Left lung (tissue), 10 donors: ENCODE results near the gene TYRP1. TPM values are rescaled to one million over a fixed set of nuclear protein-coding genes. Genes with fewer than 3 reads are reported as not detected.

Experiments used
- ATAC-seq: fragments of 200-7000 bp; cut with Tn5 transposase; one replicate; pipeline ENCODE4 v1.9.1; 2020; ENCODE audit warnings: moderate library complexity
- DNase-seq, 4 donors: peaks; one replicate each; pipeline ENCODE4 v3.0.0-alpha.2; 2013 to 2020
- H3K27ac ChIP-seq, 2 donors: fragments of 200-600 bp; sonication (generic) in 1 of 2; one replicate each; pipeline versions ENCODE4 v1.5.0 to v1.8.0; 2020 to 2021
- H3K27me3 ChIP-seq, 2 donors: fragments of 200-600 bp; sonication (generic) in 1 of 2; one replicate each; pipeline versions ENCODE4 v1.5.0 to v1.8.0; 2020 to 2021
- H3K36me3 ChIP-seq, 2 donors: fragments of 200-600 bp; sonication (generic) in 1 of 2; one replicate each; pipeline versions ENCODE4 v1.5.0 to v1.8.0; 2020 to 2021
- H3K4me1 ChIP-seq, 2 donors: fragments of 200-600 bp; one replicate each; pipeline ENCODE4 v1.8.0; 2021
- H3K4me3 ChIP-seq, 2 donors: fragments of 200-600 bp; sonication (generic) in 1 of 2; one replicate each; pipeline versions ENCODE4 v1.5.0 to v1.8.0; 2020 to 2021; ENCODE audit warnings: mild to moderate bottlenecking in 1 of 2
- H3K9me3 ChIP-seq, 2 donors: fragments of 200-600 bp; sonication (generic) in 1 of 2; one replicate each; pipeline versions ENCODE4 v1.5.0 to v1.8.0; 2020 to 2021
- intact Hi-C, 2 donors: fragments of 100-400 bp; cut with DNase I; formaldehyde crosslinking; loops; one replicate each; pipeline versions ENCODE4 v1.11.2 to v1.14.2; 2022
- polyA plus RNA-seq, 6 donors: library from polyadenylated mRNA; unstranded; fragments of 120-200 nt; gene quantifications; one replicate each; pipeline ENCODE4 v1.2.1, GENCODE V29; 2013; ENCODE audit not compliant: insufficient read length in 6 of 6
- total RNA-seq, 2 donors: library from RNA; stranded (reverse); fragmentation: NEBNext Ultra II Directional; extraction: Animal tissue kit (Norgen Biotek cat#: 25700); gene quantifications; one replicate each; pipeline ENCODE4 v1.2.1, GENCODE V29; 2021
- TF ChIP-seq, protein P1 (sequence below), 2 donors: fragments of 200-600 bp; sonication (generic) in 1 of 2; IDR thresholded peaks; one replicate each; pipeline versions ENCODE4 v1.5.0 to v1.8.0; 2021; ENCODE audit warnings: antibody characterized with exemption in 2 of 2
- donor health status: DM: no; HTN: yes; CAD: no.
- donor health status: DM: no; HTN: no; CAD: no.

The TYRP1 gene
- total and polyA plus RNA-seq, 8 donors: 3.1 to 10.9 (median 8.0) TPM

- no peaks in the 10 kb centered on the region for H3K4me1 ChIP-seq
- TF ChIP-seq, protein P1, sequence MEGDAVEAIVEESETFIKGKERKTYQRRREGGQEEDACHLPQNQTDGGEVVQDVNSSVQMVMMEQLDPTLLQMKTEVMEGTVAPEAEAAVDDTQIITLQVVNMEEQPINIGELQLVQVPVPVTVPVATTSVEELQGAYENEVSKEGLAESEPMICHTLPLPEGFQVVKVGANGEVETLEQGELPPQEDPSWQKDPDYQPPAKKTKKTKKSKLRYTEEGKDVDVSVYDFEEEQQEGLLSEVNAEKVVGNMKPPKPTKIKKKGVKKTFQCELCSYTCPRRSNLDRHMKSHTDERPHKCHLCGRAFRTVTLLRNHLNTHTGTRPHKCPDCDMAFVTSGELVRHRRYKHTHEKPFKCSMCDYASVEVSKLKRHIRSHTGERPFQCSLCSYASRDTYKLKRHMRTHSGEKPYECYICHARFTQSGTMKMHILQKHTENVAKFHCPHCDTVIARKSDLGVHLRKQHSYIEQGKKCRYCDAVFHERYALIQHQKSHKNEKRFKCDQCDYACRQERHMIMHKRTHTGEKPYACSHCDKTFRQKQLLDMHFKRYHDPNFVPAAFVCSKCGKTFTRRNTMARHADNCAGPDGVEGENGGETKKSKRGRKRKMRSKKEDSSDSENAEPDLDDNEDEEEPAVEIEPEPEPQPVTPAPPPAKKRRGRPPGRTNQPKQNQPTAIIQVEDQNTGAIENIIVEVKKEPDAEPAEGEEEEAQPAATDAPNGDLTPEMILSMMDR (IDR thresholded peaks at IDR 0.05): no peak
- no peak overlapping the region for H3K27ac ChIP-seq
- H3K9me3 ChIP-seq: no peaks in the 10 kb centered on the region
- intact Hi-C loops: no loop called here
- ATAC-seq (no peak), DNase-seq (no peak)
- H3K27me3 ChIP-seq: no peaks in the 10 kb centered on the region
- H3K4me3 ChIP-seq: no peak overlapping the region
- H3K36me3 ChIP-seq: no peaks in the 10 kb centered on the region
Measured at GRCh38 chr9:12708562-12709298, 15.5 kb downstream of the TYRP1 start.

DNA sequence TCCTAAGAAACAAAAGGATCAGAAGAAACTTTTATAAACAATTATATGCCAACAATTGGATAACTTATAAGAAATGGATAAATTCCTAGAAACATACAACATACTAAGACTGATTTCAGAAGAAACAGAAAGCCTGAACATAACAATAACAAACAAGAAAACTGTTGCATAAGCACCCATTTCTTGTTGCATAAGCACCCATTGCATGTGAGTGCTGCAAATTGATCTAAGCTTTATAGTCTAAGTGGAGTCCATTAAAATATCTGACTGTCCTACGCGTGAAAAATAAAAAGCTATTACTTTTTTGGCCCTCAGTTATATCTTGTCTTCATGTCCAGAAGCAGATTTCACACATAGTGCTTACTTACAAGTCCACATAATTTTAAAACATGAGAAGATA lies 19.3 kb downstream of the TYRP1 start:
- Histone ChIP-seq H3K27me3 (no peaks in the 10 kb centered on the region), H3K36me3 (no peaks in the 10 kb centered on the region), H3K9me3 (no peaks in the 10 kb centered on the region), H3K27ac (no peak overlapping the region), H3K4me3 (no peak overlapping the region), H3K4me1 (no peaks in the 10 kb centered on the region)
- TF ChIP-seq, protein P1 (IDR thresholded peaks at IDR 0.05): no peak
- intact Hi-C loops: no loop called here
- no peak for ATAC-seq
- DNase-seq: no peak

DNA sequence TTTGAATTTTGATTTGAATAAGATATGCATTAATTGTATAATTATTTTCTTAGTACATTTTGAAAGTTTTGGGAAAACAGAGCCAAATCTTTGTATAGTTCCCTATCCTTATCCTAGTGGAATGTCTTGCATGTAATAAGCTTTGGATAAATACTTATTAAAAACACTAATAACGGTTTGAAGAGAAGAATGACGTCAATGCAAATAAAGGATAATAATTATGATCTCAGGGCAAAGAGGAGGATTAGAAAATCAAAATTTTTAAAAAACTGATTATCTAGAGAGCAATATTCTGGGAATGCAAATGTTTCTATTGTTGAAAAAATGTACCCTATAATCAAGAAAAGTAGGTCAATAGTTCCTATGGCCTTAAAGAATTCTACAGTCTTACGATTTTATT lies 22.1 kb downstream of the TYRP1 start:
- no peak for DNase-seq
- Histone ChIP-seq H3K27ac (no peak overlapping the region), H3K4me3 (no peak overlapping the region), H3K36me3 (no peaks in the 10 kb centered on the region), H3K9me3 (no peaks in the 10 kb centered on the region), H3K27me3 (no peaks in the 10 kb centered on the region), H3K4me1 (no peaks in the 10 kb centered on the region)
- ATAC-seq: no peak
- intact Hi-C loops: no loop called here
- TF ChIP-seq, protein P1 (IDR thresholded peaks at IDR 0.05): no peak

DNA sequence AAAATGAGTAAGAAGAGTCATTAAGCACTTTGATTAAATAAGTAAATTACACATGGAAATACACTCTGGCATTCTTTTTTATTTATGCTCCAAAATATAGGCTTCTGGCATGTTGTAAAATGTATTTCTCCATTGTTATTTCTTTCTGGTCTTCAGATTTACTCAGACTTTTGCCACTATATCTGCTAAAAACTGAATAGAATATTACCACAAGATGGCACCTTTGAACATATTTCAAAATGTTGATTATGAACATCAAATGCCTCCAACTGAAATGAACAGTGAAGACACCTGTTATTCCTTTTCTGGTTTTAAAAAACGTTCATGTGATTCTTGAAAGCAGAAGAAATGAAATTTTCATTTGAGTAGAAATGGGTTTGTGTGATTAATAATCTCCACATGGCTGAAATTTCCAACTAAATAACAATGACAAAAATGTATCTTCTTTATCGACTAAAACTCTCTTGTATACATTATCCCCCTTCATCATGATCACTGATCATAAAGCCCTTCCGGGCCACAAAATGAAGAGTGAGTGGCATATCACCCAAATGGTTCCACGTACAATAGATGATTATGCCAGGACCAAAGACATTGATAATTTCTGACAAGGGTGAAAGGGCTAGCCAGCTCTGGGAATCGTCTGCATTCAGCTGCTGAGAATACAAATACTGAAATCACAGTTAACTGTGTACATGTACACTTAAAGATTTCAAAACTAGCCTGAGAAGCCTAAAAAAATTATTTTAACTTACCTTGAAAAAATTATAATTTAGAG lies 23.8 kb downstream of the TYRP1 start:
- H3K4me1 ChIP-seq: no peaks in the 10 kb centered on the region
- no peaks in the 10 kb centered on the region for H3K9me3 ChIP-seq
- no peak overlapping the region for H3K4me3 ChIP-seq
- H3K36me3 ChIP-seq: no peaks in the 10 kb centered on the region
- intact Hi-C loops: no loop called here
- H3K27ac ChIP-seq: no peak overlapping the region
- TF ChIP-seq, protein P1 (IDR thresholded peaks at IDR 0.05): no peak
- no peaks in the 10 kb centered on the region for H3K27me3 ChIP-seq
- DNase-seq: no peak
- ATAC-seq: no peak

- DNase-seq: no peak
- Histone ChIP-seq H3K4me3 (no peak overlapping the region), H3K27ac (no peak overlapping the region), H3K9me3 (no peaks in the 10 kb centered on the region), H3K36me3 (no peaks in the 10 kb centered on the region), H3K4me1 (no peaks in the 10 kb centered on the region), H3K27me3 (no peaks in the 10 kb centered on the region)
- no peak for ATAC-seq
- TF ChIP-seq, protein P1 (IDR thresholded peaks at IDR 0.05): no peak
- intact Hi-C loops: no loop called here
Measured at GRCh38 chr9:12717907-12718306, 24.7 kb downstream of the TYRP1 start.
